GM12878 (cell line): ENCODE data around the gene C5orf52. TPM values are rescaled to one million over a fixed set of nuclear protein-coding genes. Genes with fewer than 3 reads are reported as not detected.

ENCODE experiments used
- CBX3 ChIP-seq: fragments of 200-600 bp; sonication (generic); IDR thresholded peaks from 2 replicates; pipeline ENCODE4 v1.6.1; 2016; ENCODE audit warnings: low read depth, borderline replicate concordance
- CHD2 ChIP-seq: IDR thresholded peaks from 2 replicates; pipeline ENCODE4 v1.6.1; 2011; ENCODE audit warnings: low read depth, low read length, improper control_type of control experiment, borderline replicate concordance
- SIN3A ChIP-seq: IDR thresholded peaks from 2 replicates; pipeline ENCODE4 v1.6.1; 2012; ENCODE audit warnings: low read depth, low read length, improper control_type of control experiment
- polyA plus RNA-seq, 11 experiments: library from polyadenylated mRNA; depleted of rRNA in 4 of 11; unstranded in 6 of 11; stranded (reverse) in 5 of 11; fragments of >200 nt; fragmentation: Nextera tagmentation in 4 of 11; fragmentation: Illumina TruSeq in 1 of 11; extraction: Ambion mirVana in 4 of 11; extraction: Trizol in 1 of 11; gene quantifications; 1 replicate in 1 of 11; 2 replicates in 10 of 11; pipeline versions ENCODE4 v1.2.1 to v1.2.3, GENCODE V29; 2011 to 2016; ENCODE audit warnings: inconsistent platforms in 2 of 11, missing spikeins in 2 of 11, low read depth in 1 of 11
- total RNA-seq, 4 experiments: library from RNA; depleted of rRNA in 3 of 4; stranded (reverse); fragments of >200 nt in 3 of 4; fragmentation: Illumina TruSeq in 1 of 4; extraction: Trizol in 1 of 4; gene quantifications; 2 replicates each; pipeline versions ENCODE4 v1.2.1 to v1.2.3, GENCODE V29; 2013 to 2021
- TF ChIP-seq, protein P1 (sequence below): fragments of 450-650 bp; IDR thresholded peaks from 2 replicates; pipeline ENCODE4 v1.6.1; 2017; ENCODE audit warnings: mild to moderate bottlenecking
- TF ChIP-seq, protein P2 (sequence below): fragments of 450-650 bp; formaldehyde crosslinking; IDR thresholded peaks from 2 replicates; pipeline ENCODE4 v1.5.0; 2022; ENCODE audit warnings: mild to moderate bottlenecking, missing genetic modification characterization
- TF ChIP-seq, protein P3 (sequence below): fragments of 450-650 bp; conservative IDR thresholded peaks from 2 replicates; pipeline ENCODE4 v1.6.1; 2017; ENCODE audit warnings: mild to moderate bottlenecking, moderate library complexity

The C5orf52 gene
- total and polyA plus RNA-seq, 10 of the 15 experiments (the other 5 are each of a cell fraction or from before 2014, with no cell fraction given): not detected

DNA sequence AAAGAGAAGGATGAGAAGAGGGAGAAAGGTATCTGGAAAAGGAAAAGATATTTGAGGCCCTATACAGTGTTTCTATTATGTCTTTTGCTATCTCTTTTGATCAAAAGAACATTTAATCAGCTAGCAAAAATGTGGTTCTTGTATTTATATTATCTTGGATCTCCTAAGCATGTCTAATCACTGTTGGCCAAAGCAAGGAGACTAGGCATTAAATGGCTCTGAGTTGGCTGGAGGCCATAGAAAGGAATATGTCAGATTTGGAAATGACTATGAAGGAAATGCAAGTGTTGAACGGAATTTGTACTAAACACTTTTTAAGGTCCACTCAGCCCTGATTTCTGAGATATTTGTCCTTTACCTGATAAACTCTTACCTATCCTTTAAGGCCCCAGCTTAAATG, 37.5 kb downstream of the C5orf52 start (continued):
- TF ChIP-seq, protein P1, sequence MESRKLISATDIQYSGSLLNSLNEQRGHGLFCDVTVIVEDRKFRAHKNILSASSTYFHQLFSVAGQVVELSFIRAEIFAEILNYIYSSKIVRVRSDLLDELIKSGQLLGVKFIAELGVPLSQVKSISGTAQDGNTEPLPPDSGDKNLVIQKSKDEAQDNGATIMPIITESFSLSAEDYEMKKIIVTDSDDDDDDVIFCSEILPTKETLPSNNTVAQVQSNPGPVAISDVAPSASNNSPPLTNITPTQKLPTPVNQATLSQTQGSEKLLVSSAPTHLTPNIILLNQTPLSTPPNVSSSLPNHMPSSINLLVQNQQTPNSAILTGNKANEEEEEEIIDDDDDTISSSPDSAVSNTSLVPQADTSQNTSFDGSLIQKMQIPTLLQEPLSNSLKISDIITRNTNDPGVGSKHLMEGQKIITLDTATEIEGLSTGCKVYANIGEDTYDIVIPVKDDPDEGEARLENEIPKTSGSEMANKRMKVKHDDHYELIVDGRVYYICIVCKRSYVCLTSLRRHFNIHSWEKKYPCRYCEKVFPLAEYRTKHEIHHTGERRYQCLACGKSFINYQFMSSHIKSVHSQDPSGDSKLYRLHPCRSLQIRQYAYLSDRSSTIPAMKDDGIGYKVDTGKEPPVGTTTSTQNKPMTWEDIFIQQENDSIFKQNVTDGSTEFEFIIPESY: no peak
- TF ChIP-seq, protein P2, sequence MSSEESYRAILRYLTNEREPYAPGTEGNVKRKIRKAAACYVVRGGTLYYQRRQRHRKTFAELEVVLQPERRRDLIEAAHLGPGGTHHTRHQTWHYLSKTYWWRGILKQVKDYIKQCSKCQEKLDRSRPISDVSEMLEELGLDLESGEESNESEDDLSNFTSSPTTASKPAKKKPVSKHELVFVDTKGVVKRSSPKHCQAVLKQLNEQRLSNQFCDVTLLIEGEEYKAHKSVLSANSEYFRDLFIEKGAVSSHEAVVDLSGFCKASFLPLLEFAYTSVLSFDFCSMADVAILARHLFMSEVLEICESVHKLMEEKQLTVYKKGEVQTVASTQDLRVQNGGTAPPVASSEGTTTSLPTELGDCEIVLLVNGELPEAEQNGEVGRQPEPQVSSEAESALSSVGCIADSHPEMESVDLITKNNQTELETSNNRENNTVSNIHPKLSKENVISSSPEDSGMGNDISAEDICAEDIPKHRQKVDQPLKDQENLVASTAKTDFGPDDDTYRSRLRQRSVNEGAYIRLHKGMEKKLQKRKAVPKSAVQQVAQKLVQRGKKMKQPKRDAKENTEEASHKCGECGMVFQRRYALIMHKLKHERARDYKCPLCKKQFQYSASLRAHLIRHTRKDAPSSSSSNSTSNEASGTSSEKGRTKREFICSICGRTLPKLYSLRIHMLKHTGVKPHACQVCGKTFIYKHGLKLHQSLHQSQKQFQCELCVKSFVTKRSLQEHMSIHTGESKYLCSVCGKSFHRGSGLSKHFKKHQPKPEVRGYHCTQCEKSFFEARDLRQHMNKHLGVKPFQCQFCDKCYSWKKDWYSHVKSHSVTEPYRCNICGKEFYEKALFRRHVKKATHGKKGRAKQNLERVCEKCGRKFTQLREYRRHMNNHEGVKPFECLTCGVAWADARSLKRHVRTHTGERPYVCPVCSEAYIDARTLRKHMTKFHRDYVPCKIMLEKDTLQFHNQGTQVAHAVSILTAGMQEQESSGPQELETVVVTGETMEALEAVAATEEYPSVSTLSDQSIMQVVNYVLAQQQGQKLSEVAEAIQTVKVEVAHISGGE (CRISPR knock-in tag): no peak
- TF ChIP-seq, protein P3, sequence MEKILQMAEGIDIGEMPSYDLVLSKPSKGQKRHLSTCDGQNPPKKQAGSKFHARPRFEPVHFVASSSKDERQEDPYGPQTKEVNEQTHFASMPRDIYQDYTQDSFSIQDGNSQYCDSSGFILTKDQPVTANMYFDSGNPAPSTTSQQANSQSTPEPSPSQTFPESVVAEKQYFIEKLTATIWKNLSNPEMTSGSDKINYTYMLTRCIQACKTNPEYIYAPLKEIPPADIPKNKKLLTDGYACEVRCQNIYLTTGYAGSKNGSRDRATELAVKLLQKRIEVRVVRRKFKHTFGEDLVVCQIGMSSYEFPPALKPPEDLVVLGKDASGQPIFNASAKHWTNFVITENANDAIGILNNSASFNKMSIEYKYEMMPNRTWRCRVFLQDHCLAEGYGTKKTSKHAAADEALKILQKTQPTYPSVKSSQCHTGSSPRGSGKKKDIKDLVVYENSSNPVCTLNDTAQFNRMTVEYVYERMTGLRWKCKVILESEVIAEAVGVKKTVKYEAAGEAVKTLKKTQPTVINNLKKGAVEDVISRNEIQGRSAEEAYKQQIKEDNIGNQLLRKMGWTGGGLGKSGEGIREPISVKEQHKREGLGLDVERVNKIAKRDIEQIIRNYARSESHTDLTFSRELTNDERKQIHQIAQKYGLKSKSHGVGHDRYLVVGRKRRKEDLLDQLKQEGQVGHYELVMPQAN: no peak
- TF ChIP-seq SIN3A (no peak), CBX3 (no peak), CHD2 (no peak)
